Parathyroid adenoma (tissue), 2 donors: Measurements from ENCODE around the gene PER2.

Source experiments
- H2AFZ ChIP-seq: fragments of 300-600 bp; sonication (generic); one replicate; pipeline ENCODE4 v1.7.0; 2017; ENCODE audit warnings: antibody characterized with exemption, mild to moderate bottlenecking
- H3K27ac ChIP-seq: fragments of 300-600 bp; sonication (generic); one replicate; pipeline ENCODE4 v1.7.0; 2017
- H3K27me3 ChIP-seq: fragments of 300-600 bp; sonication (generic); one replicate; pipeline ENCODE4 v1.7.0; 2017; ENCODE audit warnings: low read length; ENCODE audit not compliant: control insufficient read depth, insufficient read depth
- H3K36me3 ChIP-seq: fragments of 300-600 bp; sonication (generic); one replicate; pipeline ENCODE4 v1.7.0; 2017; ENCODE audit warnings: low read length; ENCODE audit not compliant: control insufficient read depth, insufficient read depth
- H3K4me1 ChIP-seq: fragments of 300-600 bp; sonication (generic); one replicate; pipeline ENCODE4 v1.7.0; 2017; ENCODE audit warnings: control low read depth
- H3K4me2 ChIP-seq: fragments of 300-600 bp; sonication (generic); one replicate; pipeline ENCODE4 v1.7.0; 2017; ENCODE audit warnings: low read length
- H3K4me3 ChIP-seq: fragments of 300-600 bp; sonication (generic); one replicate; pipeline ENCODE4 v1.7.0; 2017; ENCODE audit warnings: low read depth, low read length
- H3K79me2 ChIP-seq: fragments of 300-600 bp; sonication (generic); one replicate; pipeline ENCODE4 v1.7.0; 2017; ENCODE audit warnings: control low read depth
- H3K9ac ChIP-seq: fragments of 300-600 bp; sonication (generic); one replicate; pipeline ENCODE4 v1.7.0; 2017; ENCODE audit warnings: mild to moderate bottlenecking
- H3K9me3 ChIP-seq: fragments of 300-600 bp; sonication (generic); one replicate; pipeline ENCODE4 v1.7.0; 2017; ENCODE audit warnings: low read length; ENCODE audit not compliant: control insufficient read depth
- TF ChIP-seq, protein P1 (sequence below): fragments of 300-600 bp; sonication (generic); IDR thresholded peaks from one replicate; pipeline ENCODE4 v1.7.0; 2017; ENCODE audit warnings: antibody characterized with exemption, mild to moderate bottlenecking
- donor health status: primary hyperparathyroidism.

PER2 gene

DNA sequence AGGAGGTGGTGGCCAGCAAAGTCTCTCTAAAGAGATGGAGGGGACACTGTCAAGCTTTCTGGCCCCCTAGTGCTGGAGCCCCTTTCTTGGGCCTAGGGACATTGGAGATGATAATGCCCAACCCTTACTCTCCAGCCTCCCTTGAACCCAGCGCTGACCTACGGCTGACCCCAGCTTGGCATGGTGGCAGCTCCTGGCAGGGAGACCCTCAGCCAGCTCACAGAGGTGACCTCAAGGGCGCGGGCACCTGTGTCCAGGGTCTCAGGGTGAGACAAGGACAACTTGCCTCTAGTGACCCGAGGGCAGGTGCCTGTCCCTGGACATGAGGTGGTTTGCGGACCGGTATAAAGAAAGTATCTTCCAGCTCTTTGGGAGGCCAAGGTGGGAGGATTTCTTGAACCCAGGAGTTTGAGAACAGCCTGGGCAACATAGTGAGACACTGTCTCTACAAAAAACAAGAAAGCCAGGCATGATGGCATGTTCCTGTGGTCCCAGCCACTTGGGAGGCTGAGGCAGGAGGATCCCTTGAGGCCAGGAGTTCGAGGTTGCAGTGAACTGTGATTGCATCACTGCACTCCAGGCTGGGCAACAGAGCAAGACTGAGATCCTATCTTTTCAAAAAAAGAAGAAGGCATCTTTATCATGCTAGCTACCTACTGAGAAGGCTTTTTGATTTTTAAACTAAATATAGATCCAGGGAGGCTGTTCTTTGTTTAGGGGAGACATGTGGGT, 3.3 kb upstream of the PER2 start:
- Histone ChIP-seq H3K27ac (no peak overlapping the region), H3K4me1 (peaks cover 13% of the 10 kb centered on the region), H3K9ac (no peak overlapping the region), H2AFZ (no peak overlapping the region), H3K9me3 (no peaks in the 10 kb centered on the region), H3K79me2 (peaks cover 3% of the 10 kb centered on the region), H3K4me3 (no peak overlapping the region), H3K4me2 (no peak overlapping the region), H3K27me3 (no peaks in the 10 kb centered on the region), H3K36me3 (no peaks in the 10 kb centered on the region)
- TF ChIP-seq, protein P1, sequence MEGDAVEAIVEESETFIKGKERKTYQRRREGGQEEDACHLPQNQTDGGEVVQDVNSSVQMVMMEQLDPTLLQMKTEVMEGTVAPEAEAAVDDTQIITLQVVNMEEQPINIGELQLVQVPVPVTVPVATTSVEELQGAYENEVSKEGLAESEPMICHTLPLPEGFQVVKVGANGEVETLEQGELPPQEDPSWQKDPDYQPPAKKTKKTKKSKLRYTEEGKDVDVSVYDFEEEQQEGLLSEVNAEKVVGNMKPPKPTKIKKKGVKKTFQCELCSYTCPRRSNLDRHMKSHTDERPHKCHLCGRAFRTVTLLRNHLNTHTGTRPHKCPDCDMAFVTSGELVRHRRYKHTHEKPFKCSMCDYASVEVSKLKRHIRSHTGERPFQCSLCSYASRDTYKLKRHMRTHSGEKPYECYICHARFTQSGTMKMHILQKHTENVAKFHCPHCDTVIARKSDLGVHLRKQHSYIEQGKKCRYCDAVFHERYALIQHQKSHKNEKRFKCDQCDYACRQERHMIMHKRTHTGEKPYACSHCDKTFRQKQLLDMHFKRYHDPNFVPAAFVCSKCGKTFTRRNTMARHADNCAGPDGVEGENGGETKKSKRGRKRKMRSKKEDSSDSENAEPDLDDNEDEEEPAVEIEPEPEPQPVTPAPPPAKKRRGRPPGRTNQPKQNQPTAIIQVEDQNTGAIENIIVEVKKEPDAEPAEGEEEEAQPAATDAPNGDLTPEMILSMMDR: no peak

DNA sequence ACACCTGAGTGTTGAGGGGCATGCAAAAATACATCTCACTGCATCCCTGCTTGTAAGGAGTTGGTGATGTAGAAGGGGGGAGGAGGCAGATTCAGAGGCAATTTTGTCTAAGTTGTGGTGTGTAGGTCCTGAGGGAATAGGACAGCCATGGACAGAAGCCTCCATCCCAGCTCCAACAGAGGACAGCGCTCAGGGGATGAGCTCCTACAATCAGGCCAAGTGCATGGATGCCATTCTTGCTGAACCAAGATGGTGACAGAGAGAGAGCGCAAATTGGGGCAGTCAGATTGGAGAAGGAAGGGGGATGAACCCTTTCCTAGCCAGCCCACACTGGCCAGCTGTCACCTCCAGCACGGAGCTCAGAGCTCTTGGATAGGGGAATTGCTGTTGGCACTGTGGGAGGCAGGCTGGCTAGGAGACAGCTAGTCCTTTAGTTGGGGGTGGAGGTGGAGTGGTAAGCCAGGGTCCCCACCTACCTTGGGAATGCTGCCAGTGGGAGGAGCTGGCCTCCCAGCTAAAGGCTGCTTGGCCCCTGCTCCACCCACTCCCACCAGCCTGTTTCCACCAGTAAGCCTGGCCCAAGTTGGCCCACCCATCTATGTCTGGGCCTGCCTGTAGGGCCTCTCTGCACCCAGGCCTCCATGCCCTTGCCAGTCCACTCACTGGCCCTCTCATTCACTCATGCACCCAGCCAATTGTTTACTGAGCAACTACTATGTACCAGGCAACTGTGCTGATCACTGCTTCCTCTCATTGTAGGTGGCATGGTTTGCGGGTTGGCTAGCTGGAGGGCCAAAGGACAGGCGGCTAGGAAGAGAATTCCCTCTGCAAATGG, 2.5 kb upstream of the PER2 start:
- Histone ChIP-seq H3K36me3 (no peaks in the 10 kb centered on the region), H3K27me3 (no peaks in the 10 kb centered on the region), H3K79me2 (peaks cover 3% of the 10 kb centered on the region), H3K4me3 (no peak overlapping the region), H3K9me3 (no peaks in the 10 kb centered on the region), H2AFZ (no peak overlapping the region), H3K27ac (no peak overlapping the region), H3K4me2 (no peak overlapping the region), H3K9ac (no peak overlapping the region), H3K4me1 (peaks cover 13% of the 10 kb centered on the region)
- TF ChIP-seq, protein P1: no peak

DNA sequence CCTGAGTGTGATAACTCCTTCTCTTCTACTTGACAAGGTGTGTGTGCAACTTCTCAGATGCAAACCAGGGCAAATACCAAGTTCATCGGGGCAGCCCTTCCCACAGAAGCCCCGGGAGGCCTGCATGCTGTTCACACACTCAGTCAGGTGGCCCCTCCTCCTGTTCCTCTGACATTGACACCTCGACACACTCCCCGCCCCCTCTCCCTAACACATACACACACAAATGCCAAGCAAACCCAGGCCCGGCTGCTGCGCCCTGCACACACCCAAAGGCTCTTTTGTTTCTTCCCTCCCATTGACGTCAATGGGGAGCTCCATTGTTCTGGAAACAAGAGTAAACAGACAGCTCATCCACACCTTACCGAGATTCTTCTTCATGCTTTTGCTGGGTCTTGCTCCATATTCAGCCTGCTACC, 1.7 kb upstream of the PER2 start:
- no peak overlapping the region for H3K9ac ChIP-seq
- TF ChIP-seq, protein P1: no peak
- no peak overlapping the region for H2AFZ ChIP-seq
- no peak overlapping the region for H3K4me3 ChIP-seq
- no peaks in the 10 kb centered on the region for H3K27me3 ChIP-seq
- no peaks in the 10 kb centered on the region for H3K9me3 ChIP-seq
- peaks cover 13% of the 10 kb centered on the region for H3K4me1 ChIP-seq
- no peak overlapping the region for H3K27ac ChIP-seq
- H3K36me3 ChIP-seq: no peaks in the 10 kb centered on the region
- H3K4me2 ChIP-seq: peak overlapping the region; percentile 27
- peaks cover 9% of the 10 kb centered on the region for H3K79me2 ChIP-seq

DNA sequence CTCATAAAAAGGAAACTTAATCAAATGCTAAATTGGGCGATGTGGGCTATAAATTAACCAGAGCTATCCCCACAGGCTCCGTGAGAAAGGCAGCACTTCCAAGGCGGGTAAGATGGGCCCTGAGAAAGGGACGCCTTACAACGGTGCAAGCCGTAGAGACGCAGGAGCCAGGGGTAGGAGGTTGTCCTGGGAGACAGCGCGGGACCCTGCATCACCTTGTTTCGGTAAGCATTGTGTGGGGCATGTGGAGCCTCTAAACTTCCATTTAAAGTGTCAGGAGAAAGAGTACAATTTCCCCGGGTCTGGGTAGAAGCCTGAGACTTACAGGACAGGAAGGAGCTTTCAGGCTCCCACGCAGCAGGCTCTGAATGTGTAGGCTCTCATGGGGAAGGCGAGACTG, 1.2 kb upstream of the PER2 start:
- Histone ChIP-seq H3K4me2 (peak overlapping the region; percentile 90), H3K9ac (no peak overlapping the region), H3K9me3 (no peaks in the 10 kb centered on the region), H3K4me1 (peaks cover 9% of the 10 kb centered on the region), H3K27ac (peak overlapping the region; percentile 77), H3K4me3 (peak overlapping the region; percentile 88), H2AFZ (peak overlapping the region; percentile 91), H3K79me2 (peaks cover 10% of the 10 kb centered on the region), H3K36me3 (no peaks in the 10 kb centered on the region), H3K27me3 (no peaks in the 10 kb centered on the region)
- TF ChIP-seq, protein P1: no peak
